HG03575 (cell line): ENCODE results near the gene LYG1.
"Not testable (repeated sequence)": the region's sequence is repeated elsewhere in the genome, so short reads cannot be mapped to it uniquely, and the experiment has no call there.

Source experiments
- ATAC-seq: cut with Tn5 transposase; IDR thresholded peaks from one replicate; pipeline ENCODE4 v1.9.1; 2021; ENCODE audit not compliant: unreplicated experiment, insufficient number of reproducible peaks, low FRiP score; ENCODE audit errors: extremely low read depth

The LYG1 gene

DNA sequence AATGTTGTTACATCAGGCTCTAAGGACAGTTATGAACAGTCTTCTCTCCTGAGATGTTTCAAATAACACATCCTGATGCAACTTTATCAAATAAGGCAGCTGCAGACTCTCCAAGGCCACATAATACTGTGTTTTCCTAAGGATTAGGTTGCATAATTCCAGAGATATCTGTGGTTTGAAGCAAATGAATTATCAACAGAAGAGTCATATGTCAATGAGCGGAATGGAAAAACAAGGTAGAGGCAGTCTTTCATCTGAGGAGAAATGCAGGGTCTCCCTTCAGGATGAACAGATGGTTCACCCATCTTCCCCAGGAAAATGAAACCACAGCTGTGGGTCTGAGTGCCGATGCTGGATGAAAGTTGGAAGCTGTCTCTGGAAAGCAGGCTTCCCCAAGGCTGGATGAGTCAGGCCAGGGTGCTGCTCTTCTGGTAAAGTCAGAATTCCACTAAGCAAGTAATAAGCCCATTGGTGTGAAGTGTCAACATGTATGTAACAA lies 22.2 kb downstream of the LYG1 start:
- ATAC-seq: no peak

DNA sequence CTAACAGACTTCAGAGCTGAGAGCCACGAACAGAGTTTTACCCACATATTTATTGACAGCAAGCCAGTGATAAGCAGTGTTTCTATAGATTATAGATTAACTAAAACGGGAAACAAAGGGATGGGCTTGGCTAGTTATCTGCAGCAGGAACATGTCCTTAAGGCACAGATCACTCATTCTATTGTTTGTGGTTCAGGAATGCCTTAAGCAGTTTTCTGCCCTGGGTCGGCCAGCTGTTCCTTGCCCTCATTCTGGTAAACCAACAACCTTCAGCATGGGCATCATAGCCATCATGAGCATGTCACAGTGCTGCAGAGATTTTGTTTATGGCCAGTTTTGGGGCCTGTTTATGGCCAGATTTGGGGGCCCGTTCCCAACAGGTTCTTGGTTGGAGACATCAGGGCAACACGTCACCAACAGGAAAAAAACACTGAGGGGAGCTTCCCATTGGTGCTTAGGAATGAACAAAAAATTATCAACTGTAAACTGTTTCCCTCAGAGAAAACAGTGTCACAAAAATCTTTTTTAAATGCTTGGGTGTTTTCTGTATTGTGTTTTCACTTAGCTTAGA lies 22.7 kb downstream of the LYG1 start:
- ATAC-seq: not testable (repeated sequence)

DNA sequence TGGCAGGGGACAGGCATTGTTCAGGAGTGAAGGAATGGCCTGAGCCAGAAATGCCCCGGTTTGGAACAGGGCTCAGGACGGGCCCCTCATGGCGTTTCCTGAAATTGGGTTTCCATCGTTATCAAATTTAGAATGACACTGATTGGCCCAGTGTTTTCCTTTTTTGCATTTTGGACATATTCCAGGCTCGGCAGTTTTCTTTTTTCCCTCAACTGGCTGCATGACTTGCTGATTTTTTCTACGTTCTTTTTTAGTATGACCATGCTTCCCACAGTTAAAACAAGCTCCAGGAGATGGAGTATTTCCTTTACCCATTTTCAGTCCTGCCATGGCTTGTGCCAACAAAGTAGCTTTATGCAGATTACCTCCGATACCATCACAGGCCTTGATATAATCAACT lies 25.1 kb downstream of the LYG1 start:
- ATAC-seq: no peak

DNA sequence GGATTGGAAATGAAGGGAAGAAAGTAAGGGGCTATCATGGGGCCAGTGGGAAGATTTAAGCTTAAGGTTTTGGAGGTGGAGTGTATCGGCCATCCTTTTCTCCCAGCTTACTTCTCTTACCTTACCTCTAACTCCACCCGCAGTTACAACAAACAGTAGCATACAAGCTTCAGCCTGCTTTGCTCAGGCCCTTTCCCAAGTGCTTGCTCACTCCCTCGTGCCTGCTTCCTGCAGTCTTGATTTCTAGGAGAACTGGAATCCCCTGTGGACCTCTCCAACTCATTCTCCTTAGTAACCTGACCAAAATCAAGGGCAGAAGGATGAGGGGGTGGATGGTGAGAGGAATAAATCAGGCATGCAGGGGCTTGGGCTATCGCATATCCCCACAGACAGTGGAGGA lies 39.8 kb downstream of the LYG1 start:
- ATAC-seq: no peak

DNA sequence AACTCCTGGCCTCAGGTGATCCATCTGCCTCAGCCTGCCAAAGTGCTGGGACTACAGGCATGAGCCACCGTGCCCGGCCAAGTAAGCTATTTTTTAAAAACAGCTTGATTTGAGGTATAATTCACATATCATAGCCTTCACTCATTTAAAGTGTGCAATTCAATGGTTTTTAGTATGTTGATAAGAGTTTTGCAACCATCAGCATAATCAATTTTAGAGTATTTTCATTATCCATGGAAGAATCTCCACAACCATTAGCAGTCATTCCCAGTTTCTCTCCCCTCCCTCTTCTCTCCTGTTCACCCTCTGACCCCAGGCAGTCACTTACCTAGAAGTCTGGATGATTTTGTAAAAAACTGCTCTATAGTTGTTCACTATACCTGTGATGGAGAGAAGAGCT lies 40.8 kb downstream of the LYG1 start:
- ATAC-seq: no peak

- ATAC-seq: no peak
These were observed 41.5 kb downstream of the LYG1 start for GRCh38 chr2:99259465-99259864.

GRCh38 chr2:99256677-99257076 lies 44.3 kb downstream of the LYG1 start:
- ATAC-seq: no peak

DNA sequence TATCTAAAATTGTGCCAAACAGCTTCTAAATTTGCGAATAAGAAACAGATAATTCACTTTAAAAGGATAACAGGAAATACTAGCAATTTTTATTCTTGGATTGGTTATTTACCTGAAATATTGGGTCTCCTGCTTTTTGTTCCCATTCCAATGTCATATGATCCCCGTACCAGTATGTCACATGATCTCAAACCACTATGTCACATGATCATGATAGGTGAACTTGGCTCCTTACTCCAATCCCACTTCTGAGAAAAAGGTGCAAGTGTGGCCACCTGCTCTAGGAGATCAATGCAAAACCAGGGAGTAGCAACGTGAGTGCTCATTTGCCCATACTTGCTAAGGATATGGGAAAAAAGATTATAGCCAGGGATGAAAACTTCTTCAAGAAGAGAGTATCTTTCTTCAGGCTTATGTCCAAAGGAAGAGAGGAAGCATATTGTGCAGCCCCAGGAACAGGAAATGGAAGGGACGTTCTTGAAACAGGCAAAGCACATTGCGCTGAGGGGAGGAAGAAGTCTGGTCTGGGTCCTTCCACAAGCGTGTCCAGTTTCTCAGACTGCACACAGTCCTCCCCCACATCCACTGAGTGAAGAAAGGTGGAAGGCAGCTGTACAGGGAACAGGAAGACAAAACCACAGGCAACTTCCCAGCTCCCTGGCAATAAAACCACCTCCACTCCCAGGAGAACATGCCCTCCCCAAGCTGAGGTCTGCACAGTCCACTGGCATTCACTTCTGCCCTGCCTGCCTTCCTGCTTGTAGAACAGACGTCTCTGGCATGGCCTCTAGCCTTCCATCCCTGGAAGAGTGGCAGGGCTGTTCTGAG lies 45.3 kb downstream of the LYG1 start, which contains the start of gene LYG2:
LYG2 (minus strand) TSS at position 176 of the 828 bp plus-strand sequence. CDS start 1,406 bp downstream, outside the sequence.
- ATAC-seq: no peak

DNA sequence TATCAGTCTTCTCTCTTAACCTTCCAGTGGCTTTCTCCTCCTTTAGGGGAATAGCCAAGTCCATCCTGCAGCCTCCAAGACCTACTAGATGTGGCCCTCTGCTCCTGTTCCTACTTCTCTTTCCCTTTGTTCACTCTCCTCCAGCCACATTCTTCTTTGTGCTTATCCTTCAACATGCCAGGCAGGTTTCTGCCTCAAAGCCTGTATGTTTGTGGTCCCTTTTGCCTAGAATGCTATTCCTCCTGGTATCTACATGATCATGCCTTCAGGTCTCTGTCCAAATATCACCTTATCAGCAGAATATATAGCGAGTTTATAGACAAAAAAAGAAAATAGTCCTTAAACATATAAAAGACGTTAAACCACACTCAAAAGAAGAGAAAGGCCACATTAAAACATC lies 51.0 kb downstream of the LYG1 start:
- ATAC-seq: no peak

GRCh38 chr2:99242151-99242550 lies 58.8 kb downstream of the LYG1 start:
- no peak for ATAC-seq

- ATAC-seq: no peak
These were observed 60.6 kb downstream of the LYG1 start for GRCh38 chr2:99240431-99240830.

DNA sequence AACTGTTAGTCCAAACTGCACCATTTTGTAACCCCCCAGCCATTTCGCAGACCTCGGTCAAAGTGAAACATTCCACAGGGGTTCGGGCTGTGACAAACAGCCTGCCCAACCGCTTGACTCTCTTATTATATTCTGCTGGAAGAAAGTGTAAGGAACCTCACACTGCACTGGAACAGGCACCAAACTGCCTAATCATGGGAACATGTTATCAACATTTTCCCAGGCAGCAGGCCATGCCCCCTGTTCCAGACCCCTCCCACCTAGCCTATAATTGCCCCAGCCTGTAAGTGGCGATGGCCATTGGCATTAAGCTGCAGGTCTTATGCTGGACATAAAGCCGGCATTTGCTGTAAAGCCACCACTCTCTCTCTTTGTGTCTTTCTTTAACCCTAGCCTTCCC lies 62.4 kb downstream of the LYG1 start:
- no peak for ATAC-seq
